HepG2 (cell line): ENCODE data around the gene TUBB2B. TPM values are rescaled to one million over a fixed set of nuclear protein-coding genes. Genes with fewer than 3 reads are reported as not detected.

Experiments used
- ATAC-seq: fragments of 200-7000 bp; cut with Tn5 transposase; 3 replicates; pipeline ENCODE4 v1.9.1; 2020; ENCODE audit warnings: mild to moderate bottlenecking, moderate library complexity
- BruUV-seq: library from RNA; stranded (reverse); fragments of 400-500 nt; replicated peaks from 2 replicates; lab custom pipeline; 2021; lab: Mats Ljungman, UMichigan
- CTCF ChIA-PET: fragments of 300-600 bp; formaldehyde crosslinking; extraction: SDS; loops from one replicate; lab custom pipeline; 2021; ENCODE audit warnings: low total read pairs, inconsistent platforms, low intra/inter-chr PET ratio; lab: Yijun Ruan, JAX
- POLR2A ChIA-PET: fragments of 350-600 bp; sonication (Branson Sonifier 250); formaldehyde crosslinking; loops from one replicate; lab custom pipeline; 2020; ENCODE audit warnings: antibody characterized with exemption, inconsistent platforms; lab: Yijun Ruan, JAX
- DNase-seq: peaks from one replicate; pipeline ENCODE4 v3.0.0-alpha.2; 2015; ENCODE audit warnings: low spot score
- FAIRE-seq: peaks from 3 replicates; lab custom pipeline; 2011; peaks lifted over from hg19 to GRCh38; lab: Jason Lieb, UNC
- H2AFZ ChIP-seq: one replicate; pipeline ENCODE4 v1.6.1; 2011; ENCODE audit warnings: low read length, inconsistent platforms
- H3K27ac ChIP-seq: fragments of 300-600 bp; 3 replicates; pipeline ENCODE4 v1.8.0; 2011; ENCODE audit warnings: mixed run types, mild to moderate bottlenecking, mixed read lengths, low read length, inconsistent platforms; ENCODE audit not compliant: insufficient read depth; ENCODE audit errors: extremely low read length
- H3K27me3 ChIP-seq, 2 experiments: fragments of 200-600 bp in 1 of 2; 2 replicates in 1 of 2; 3 replicates in 1 of 2; pipeline versions ENCODE4 v1.6.0 to v1.8.0; 2011; ENCODE audit warnings: low read length in 2 of 2, mild to moderate bottlenecking in 2 of 2, moderate library complexity in 2 of 2, inconsistent platforms in 1 of 2; ENCODE audit not compliant: insufficient read depth in 2 of 2, control insufficient read depth in 1 of 2
- H3K36me3 ChIP-seq, 2 experiments: fragments of 200-600 bp in 1 of 2; replicated peaks in 1 of 2; 2 replicates in 1 of 2; 3 replicates in 1 of 2; pipeline versions ENCODE4 v1.5.1 to v1.8.0; 2011; ENCODE audit warnings: low read length in 2 of 2, inconsistent platforms in 1 of 2; ENCODE audit not compliant: insufficient read depth in 2 of 2, control insufficient read depth in 1 of 2
- H3K4me1 ChIP-seq: 2 replicates; pipeline ENCODE4 v1.5.1; 2012; ENCODE audit warnings: low read length, inconsistent platforms; ENCODE audit not compliant: insufficient read depth
- H3K4me2 ChIP-seq: 2 replicates; pipeline ENCODE4 v1.6.0; 2011; ENCODE audit warnings: low read depth, low read length, inconsistent platforms
- H3K4me3 ChIP-seq, 3 experiments: fragments of 200-600 bp in 1 of 3; sonication (generic), shearing (Covaris generic) in 1 of 3; replicated peaks in 1 of 3; 2 replicates each; pipeline ENCODE4 v1.5.1; 2011 to 2016; ENCODE audit warnings: low read length in 3 of 3, inconsistent platforms in 2 of 3, low read depth in 2 of 3, mild to moderate bottlenecking in 2 of 3, control low read depth in 1 of 3, mixed read lengths in 1 of 3; ENCODE audit not compliant: insufficient read depth in 1 of 3
- H3K79me2 ChIP-seq: one replicate; pipeline ENCODE4 v1.6.1; 2011; ENCODE audit warnings: low read length, inconsistent platforms; ENCODE audit not compliant: insufficient read depth
- H3K9ac ChIP-seq: 2 replicates; pipeline ENCODE4 v1.6.0; 2011; ENCODE audit warnings: mild to moderate bottlenecking, low read depth, low read length, inconsistent platforms; ENCODE audit not compliant: insufficient read depth
- H3K9me3 ChIP-seq: 2 replicates; pipeline ENCODE4 v1.5.1; 2012; ENCODE audit warnings: mild to moderate bottlenecking, low read length
- H4K20me1 ChIP-seq: 2 replicates; pipeline ENCODE4 v1.6.0; 2011; ENCODE audit warnings: inconsistent platforms, mild to moderate bottlenecking, low read length, moderate library complexity; ENCODE audit not compliant: insufficient read depth
- CBX5 ChIP-seq: sonication (generic); formaldehyde crosslinking; IDR thresholded peaks from 2 replicates; pipeline ENCODE4 v1.4.0; 2020; ENCODE audit warnings: missing genetic modification reagents, borderline replicate concordance
- E2F5 ChIP-seq: sonication (generic); formaldehyde crosslinking; conservative IDR thresholded peaks from 2 replicates; pipeline ENCODE4 v1.4.0; 2020; ENCODE audit warnings: missing genetic modification reagents
- ZFY ChIP-seq: sonication (generic); formaldehyde crosslinking; IDR thresholded peaks from 2 replicates; pipeline ENCODE4 v1.4.0; 2020; ENCODE audit warnings: missing genetic modification reagents
- ZNF44 ChIP-seq: sonication (generic); formaldehyde crosslinking; IDR thresholded peaks from 2 replicates; pipeline ENCODE4 v1.5.1; 2020; ENCODE audit warnings: mild to moderate bottlenecking, missing genetic modification reagents
- ZNF605 ChIP-seq: sonication (generic); formaldehyde crosslinking; IDR thresholded peaks from 2 replicates; pipeline ENCODE4 v1.8.0; 2022; ENCODE audit warnings: mild to moderate bottlenecking, missing genetic modification reagents
- ZNF766 ChIP-seq: sonication (generic); formaldehyde crosslinking; IDR thresholded peaks from 2 replicates; pipeline ENCODE4 v1.5.0; 2020; ENCODE audit warnings: missing genetic modification reagents, borderline replicate concordance
- WGBS: methylation state at CpG from one replicate; pipeline ENCODE4 v1.1.6; 2017; ENCODE audit warnings: low lambda C conversion rate; 5-methylcytosine and 5-hydroxymethylcytosine counted together
- in situ Hi-C: cut with HindIII; loops from 2 replicates; pipeline ENCODE4 v1.10.0; 2017; ENCODE audit warnings: low pct_unique_long_range_greater_than_20kb; ENCODE audit not compliant: extremely low pct_ligation_motif_present
- intact Hi-C: fragments of 100-400 bp; cut with micrococcal nuclease; formaldehyde crosslinking; loops from one replicate; pipeline ENCODE4 v1.10.0; 2022; ENCODE audit not compliant: unreplicated experiment
- polyA plus RNA-seq, 8 experiments: library from polyadenylated mRNA; depleted of rRNA in 3 of 8; stranded (reverse) in 7 of 8; unstranded in 1 of 8; fragments of >200 nt; fragmentation: Illumina TruSeq in 4 of 8; extraction: Trizol in 4 of 8; gene quantifications; 2 replicates each; pipeline versions ENCODE4 v1.2.1 to v1.2.3, GENCODE V29; 2011 to 2016; ENCODE audit warnings: low read depth in 4 of 8, missing spikeins in 1 of 8, mixed read lengths in 1 of 8; ENCODE audit not compliant: insufficient read depth in 1 of 8
- total RNA-seq, 5 experiments: library from RNA; depleted of rRNA; stranded (reverse); fragments of >200 nt; fragmentation: Illumina TruSeq; extraction: Trizol; gene quantifications; 2 replicates each; pipeline ENCODE4 v1.2.3, GENCODE V29; 2016; ENCODE audit warnings: low read depth in 1 of 5
- TF ChIP-seq, protein P1 (sequence below): sonication (generic); formaldehyde crosslinking; conservative IDR thresholded peaks from 2 replicates; pipeline ENCODE4 v1.8.1; 2023; ENCODE audit warnings: missing genetic modification reagents
- TF ChIP-seq, protein P2 (sequence below): IDR thresholded peaks from 2 replicates; pipeline ENCODE4 v1.6.1; 2016; ENCODE audit warnings: mild to moderate bottlenecking
- TF ChIP-seq, protein P3 (sequence below): IDR thresholded peaks from 2 replicates; pipeline ENCODE4 v1.6.1; 2016; ENCODE audit warnings: missing biosample characterization, missing genetic modification reagents, low read depth
- TF ChIP-seq, protein P4 (sequence below): sonication (generic); formaldehyde crosslinking; IDR thresholded peaks from 2 replicates; pipeline ENCODE4 v1.9.0; 2022; ENCODE audit warnings: low read depth, missing genetic modification reagents

Gene TUBB2B
- total and polyA plus RNA-seq, 2 of the 13 experiments (the other 11 are each of a cell fraction or from before 2014, with no cell fraction given) = 10.3 to 23.6 TPM

- 85% methylated on average over 10 of the region's 10 CpGs for WGBS
- intact Hi-C loops (no loop called here), in situ Hi-C loops (no loop called here)
- Histone ChIP-seq H3K27me3 (peaks cover 25 to 56% of the 10 kb centered on the region in 2 experiments), H4K20me1 (peaks cover 6% of the 10 kb centered on the region; the same call in 1 of the 2 replicates), H3K79me2 (no peaks in the 10 kb centered on the region), H3K27ac (no peak overlapping the region), H3K9me3 (no peaks in the 10 kb centered on the region), H2AFZ (no peak overlapping the region), H3K9ac (no peak overlapping the region), H3K36me3 (no peaks in the 10 kb centered on the region), H3K4me1 (peaks cover 43% of the 10 kb centered on the region), H3K4me3 (peak overlapping the region in 1 of 3 experiments; percentile 7; a peak in 1 of 6 replicates), H3K4me2 (peak overlapping the region; percentile 87; the same call in 1 of the 2 replicates)
- BruUV-seq = no TSS peak
- TF ChIP-seq ZNF766 (CRISPR knock-in tag) (no peak), ZFY (CRISPR knock-in tag) (no peak), ZNF44 (CRISPR knock-in tag) (no peak), ZNF605 (CRISPR knock-in tag) (no peak), CBX5 (no peak), E2F5 (no peak)
- TF ChIP-seq, protein P1, sequence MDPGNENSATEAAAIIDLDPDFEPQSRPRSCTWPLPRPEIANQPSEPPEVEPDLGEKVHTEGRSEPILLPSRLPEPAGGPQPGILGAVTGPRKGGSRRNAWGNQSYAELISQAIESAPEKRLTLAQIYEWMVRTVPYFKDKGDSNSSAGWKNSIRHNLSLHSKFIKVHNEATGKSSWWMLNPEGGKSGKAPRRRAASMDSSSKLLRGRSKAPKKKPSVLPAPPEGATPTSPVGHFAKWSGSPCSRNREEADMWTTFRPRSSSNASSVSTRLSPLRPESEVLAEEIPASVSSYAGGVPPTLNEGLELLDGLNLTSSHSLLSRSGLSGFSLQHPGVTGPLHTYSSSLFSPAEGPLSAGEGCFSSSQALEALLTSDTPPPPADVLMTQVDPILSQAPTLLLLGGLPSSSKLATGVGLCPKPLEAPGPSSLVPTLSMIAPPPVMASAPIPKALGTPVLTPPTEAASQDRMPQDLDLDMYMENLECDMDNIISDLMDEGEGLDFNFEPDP (CRISPR knock-in tag) = no peak
- TF ChIP-seq, protein P2, sequence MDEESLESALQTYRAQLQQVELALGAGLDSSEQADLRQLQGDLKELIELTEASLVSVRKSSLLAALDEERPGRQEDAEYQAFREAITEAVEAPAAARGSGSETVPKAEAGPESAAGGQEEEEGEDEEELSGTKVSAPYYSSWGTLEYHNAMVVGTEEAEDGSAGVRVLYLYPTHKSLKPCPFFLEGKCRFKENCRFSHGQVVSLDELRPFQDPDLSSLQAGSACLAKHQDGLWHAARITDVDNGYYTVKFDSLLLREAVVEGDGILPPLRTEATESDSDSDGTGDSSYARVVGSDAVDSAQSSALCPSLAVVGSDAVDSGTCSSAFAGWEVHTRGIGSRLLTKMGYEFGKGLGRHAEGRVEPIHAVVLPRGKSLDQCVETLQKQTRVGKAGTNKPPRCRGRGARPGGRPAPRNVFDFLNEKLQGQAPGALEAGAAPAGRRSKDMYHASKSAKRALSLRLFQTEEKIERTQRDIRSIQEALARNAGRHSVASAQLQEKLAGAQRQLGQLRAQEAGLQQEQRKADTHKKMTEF = no peak
- TF ChIP-seq, protein P3, sequence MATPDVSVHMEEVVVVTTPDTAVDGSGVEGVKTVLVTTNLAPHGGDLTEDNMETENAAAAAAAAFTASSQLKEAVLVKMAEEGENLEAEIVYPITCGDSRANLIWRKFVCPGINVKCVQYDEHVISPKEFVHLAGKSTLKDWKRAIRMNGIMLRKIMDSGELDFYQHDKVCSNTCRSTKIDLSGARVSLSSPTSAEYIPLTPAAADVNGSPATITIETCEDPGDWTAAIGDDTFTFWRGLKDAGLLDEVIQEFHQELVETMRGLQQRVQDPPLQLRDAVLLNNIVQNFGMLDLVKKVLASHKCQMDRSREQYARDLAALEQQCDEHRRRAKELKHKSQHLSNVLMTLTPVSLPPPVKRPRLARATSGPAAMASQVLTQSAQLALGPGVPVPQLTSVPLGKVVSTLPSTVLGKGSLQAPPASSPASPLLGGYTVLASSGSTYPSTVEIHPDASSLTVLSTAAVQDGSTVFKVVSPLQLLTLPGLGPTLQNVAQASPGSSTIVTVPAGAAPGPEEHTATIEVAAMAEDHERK (CRISPR knock-in tag) = no peak
- TF ChIP-seq, protein P4, sequence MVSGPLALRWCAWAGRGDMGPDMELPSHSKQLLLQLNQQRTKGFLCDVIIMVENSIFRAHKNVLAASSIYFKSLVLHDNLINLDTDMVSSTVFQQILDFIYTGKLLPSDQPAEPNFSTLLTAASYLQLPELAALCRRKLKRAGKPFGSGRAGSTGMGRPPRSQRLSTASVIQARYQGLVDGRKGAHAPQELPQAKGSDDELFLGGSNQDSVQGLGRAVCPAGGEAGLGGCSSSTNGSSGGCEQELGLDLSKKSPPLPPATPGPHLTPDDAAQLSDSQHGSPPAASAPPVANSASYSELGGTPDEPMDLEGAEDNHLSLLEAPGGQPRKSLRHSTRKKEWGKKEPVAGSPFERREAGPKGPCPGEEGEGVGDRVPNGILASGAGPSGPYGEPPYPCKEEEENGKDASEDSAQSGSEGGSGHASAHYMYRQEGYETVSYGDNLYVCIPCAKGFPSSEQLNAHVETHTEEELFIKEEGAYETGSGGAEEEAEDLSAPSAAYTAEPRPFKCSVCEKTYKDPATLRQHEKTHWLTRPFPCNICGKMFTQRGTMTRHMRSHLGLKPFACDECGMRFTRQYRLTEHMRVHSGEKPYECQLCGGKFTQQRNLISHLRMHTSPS = no peak
- DNase-seq (no peak), ATAC-seq (no peak), FAIRE-seq (no peak)
- POLR2A ChIA-PET = interaction anchor here (1.3 kb wide), 1 partner anchor 26 kb away, joined by 3 read pairs; no protein-coding TSS in a partner anchor
- CTCF ChIA-PET = no interaction called here
These were observed 1.4 kb downstream of the TUBB2B start for GRCh38 chr6:3226042-3226441.
